Measurements from ENCODE around the gene CA10.

CA10 gene

GRCh38 chr17:51947160-51947735, 211.3 kb downstream of the CA10 start:
- no peak for DNase-seq (ENCODE audit: low spot score)

GRCh38 chr17:51946311-51946710, 212.2 kb downstream of the CA10 start:
- DNase-seq (ENCODE audit: low spot score): no peak

GRCh38 chr17:51941272-51941671, 217.2 kb downstream of the CA10 start:
- DNase-seq (ENCODE audit: low spot score): no peak

GRCh38 chr17:51937264-51937663, 221.2 kb downstream of the CA10 start:
- no peak for DNase-seq (ENCODE audit: low spot score)

- no peak for DNase-seq (ENCODE audit: low spot score)
These were observed 223.0 kb downstream of the CA10 start for GRCh38 chr17:51935477-51935876.

- no peak for DNase-seq (ENCODE audit: low spot score)
These were observed 224.9 kb downstream of the CA10 start for GRCh38 chr17:51933647-51934046.

- DNase-seq (ENCODE audit: low spot score): no peak
These were observed 232.1 kb downstream of the CA10 start for GRCh38 chr17:51926448-51926847.

- DNase-seq (ENCODE audit: low spot score): no peak
These were observed 237.0 kb downstream of the CA10 start for GRCh38 chr17:51921500-51921899.

GRCh38 chr17:51914577-51914976, 243.9 kb downstream of the CA10 start:
- no peak for DNase-seq (ENCODE audit: low spot score)

- no peak for DNase-seq (ENCODE audit: low spot score)
These were observed 244.9 kb downstream of the CA10 start for GRCh38 chr17:51913491-51914205.

GRCh38 chr17:51912939-51913338, 245.6 kb downstream of the CA10 start:
- DNase-seq (ENCODE audit: low spot score): no peak

GRCh38 chr17:51911237-51911636, 247.3 kb downstream of the CA10 start:
- DNase-seq (ENCODE audit: low spot score): no peak

GRCh38 chr17:51909971-51910370, 248.5 kb downstream of the CA10 start:
- no peak for DNase-seq (ENCODE audit: low spot score)

GRCh38 chr17:51908841-51909537, 249.5 kb downstream of the CA10 start:
- no peak for DNase-seq (ENCODE audit: low spot score)

GRCh38 chr17:51907041-51907440, 251.5 kb downstream of the CA10 start:
- DNase-seq (ENCODE audit: low spot score): no peak

- no peak for DNase-seq (ENCODE audit: low spot score)
These were observed 254.1 kb downstream of the CA10 start for GRCh38 chr17:51904379-51904778.

GRCh38 chr17:51901242-51901641, 257.3 kb downstream of the CA10 start:
- no peak for DNase-seq (ENCODE audit: low spot score)

GRCh38 chr17:51891936-51892335, 266.6 kb downstream of the CA10 start:
- DNase-seq (ENCODE audit: low spot score): no peak

GRCh38 chr17:51890710-51891109, 267.8 kb downstream of the CA10 start:
- no peak for DNase-seq (ENCODE audit: low spot score)

GRCh38 chr17:51888816-51889215, 269.7 kb downstream of the CA10 start:
- DNase-seq (ENCODE audit: low spot score): no peak

- no peak for DNase-seq (ENCODE audit: low spot score)
These were observed 281.5 kb downstream of the CA10 start for GRCh38 chr17:51876986-51877385.

GRCh38 chr17:51873302-51873701, 285.2 kb downstream of the CA10 start:
- DNase-seq (ENCODE audit: low spot score): no peak

- DNase-seq (ENCODE audit: low spot score): no peak
These were observed 289.1 kb downstream of the CA10 start for GRCh38 chr17:51869387-51869786.

All from hematopoietic multipotent progenitor cell treated with erythropoietin and hydrocortisone succinate and interleukin-3 and kit ligand, for 15 days (in vitro differentiated cells).